Epithelial cell of prostate (primary cell): ENCODE results near the gene OXCT1.

Experiments used
- DNase-seq: peaks from one replicate; pipeline ENCODE4 v3.0.0-alpha.2; 2011; ENCODE audit warnings: low read depth, low spot score
- H3K27ac ChIP-seq: fragments of 450-650 bp; 2 replicates; pipeline ENCODE4 v1.5.1; 2017; ENCODE audit warnings: mild to moderate bottlenecking

The OXCT1 gene

DNA sequence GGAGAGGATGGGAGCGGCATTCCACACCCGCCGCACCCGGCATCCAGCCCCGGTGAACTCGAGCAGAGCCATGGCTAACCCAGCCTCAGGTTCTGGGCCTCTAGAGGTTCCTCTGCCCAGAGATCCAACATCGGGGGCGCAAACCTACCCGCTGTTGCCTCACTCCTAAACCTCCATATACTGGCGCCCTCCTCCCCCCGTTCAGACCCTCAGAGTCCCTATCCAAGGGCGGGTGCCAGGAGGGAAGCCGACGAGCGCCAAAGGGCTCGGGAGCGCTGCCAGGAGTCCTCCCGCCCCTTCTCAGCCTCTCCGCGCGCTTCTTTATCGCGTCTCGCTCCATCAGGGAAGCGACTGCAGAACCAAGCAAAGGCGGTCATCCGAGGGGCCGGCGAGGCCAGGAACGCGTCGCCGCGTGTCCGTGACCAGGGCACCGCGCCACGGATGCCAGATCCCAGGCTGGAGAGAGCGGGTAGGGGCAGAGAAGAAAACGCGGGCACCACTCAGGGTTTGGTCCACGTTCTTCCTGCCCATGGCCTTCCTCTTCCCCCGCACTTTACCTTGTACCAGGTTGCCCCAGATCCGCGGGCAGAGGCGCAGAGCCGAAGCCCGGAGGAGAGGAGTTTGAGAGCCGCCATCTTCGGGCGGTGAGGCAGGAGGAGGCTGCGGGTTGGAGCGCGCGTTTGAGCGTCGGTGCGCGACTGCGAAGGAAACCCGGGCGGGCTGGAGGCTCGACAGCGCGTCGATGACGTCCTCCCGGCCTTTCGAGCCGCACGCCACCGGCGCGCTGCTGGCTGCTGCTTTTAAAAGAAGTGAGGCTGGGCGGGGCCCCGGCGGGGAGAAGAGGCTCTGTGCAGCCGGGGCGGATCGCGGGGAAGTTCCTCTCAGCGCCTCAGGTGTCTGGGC is at the start of gene OXCT1:
Gene OXCT1 (minus strand): TSS at position 702 of the 903 bp plus-strand sequence. CDS start 67 bp downstream, at position 635.
- DNase-seq = peak; percentile 33
- H3K27ac ChIP-seq = peak within 1 kb of the TSS; percentile 64

- DNase-seq = no peak
- H3K27ac ChIP-seq = no peak overlapping the region
These were observed 47.9 kb upstream of the OXCT1 start for GRCh38 chr5:41918105-41918504.

- no peak for DNase-seq
- H3K27ac ChIP-seq = peak overlapping the region; percentile 27
These were observed 38.3 kb upstream of the OXCT1 start for GRCh38 chr5:41908374-41909079.

GRCh38 chr5:41906151-41906550 is 35.9 kb upstream of the OXCT1 start:
- H3K27ac ChIP-seq = no peak overlapping the region
- DNase-seq = no peak

DNA sequence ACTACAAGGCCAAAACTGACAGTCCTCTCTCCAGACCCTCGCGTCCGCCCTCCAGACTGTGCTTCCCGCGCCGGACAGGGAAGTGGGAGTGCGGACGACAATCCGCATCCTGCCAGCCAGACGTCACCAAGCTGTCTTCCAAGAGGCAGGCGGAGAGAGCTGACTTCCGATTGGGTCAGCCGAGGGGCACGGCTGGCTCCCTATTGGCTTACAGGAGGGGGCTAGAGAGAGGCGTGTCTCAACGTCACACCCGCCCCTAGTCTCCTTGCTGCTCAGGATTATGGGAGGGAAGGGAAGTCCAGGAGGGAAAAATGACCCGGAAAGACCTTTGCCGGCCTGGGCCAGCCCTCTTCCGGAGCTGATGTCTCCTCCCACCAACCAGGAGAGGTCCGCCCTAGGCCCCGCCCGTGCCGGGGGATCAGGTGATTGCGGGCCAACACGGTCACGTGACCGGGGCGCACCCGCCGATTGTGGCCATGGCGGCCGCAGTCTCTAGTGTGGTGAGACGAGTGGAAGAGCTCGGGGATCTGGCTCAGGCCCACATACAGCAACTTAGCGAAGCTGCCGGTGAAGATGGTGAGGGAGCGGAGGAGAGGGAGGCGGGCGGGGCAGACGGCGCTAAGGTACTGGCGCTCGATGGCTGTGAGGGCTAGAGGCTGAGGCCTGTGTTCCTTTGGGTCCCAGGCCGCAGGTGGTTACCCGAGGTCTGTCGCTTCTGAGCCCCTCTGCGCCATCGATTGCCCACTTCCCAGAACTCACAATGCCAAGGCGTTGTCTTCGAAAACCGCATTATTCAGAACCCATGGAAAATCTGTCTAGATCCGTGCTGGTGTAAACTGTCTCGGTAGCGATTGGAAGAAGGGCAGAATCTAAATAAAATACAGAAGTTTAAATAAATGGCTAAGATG is 33.9 kb upstream of the OXCT1 start, which contains the start of gene RIMOC1:
Gene RIMOC1 (plus strand): TSS at position 453 of the 908 bp plus-strand sequence. CDS start 24 bp downstream, at position 477.
- DNase-seq = peak; percentile 99
- H3K27ac ChIP-seq = peak within 1 kb of the TSS; percentile 73

- peak overlapping the region; percentile 73 for H3K27ac ChIP-seq
- no peak for DNase-seq
These were observed 33.2 kb upstream of the OXCT1 start for GRCh38 chr5:41903382-41903891.

GRCh38 chr5:41896230-41896629 is 26.0 kb upstream of the OXCT1 start:
- H3K27ac ChIP-seq = no peak overlapping the region
- no peak for DNase-seq

GRCh38 chr5:41893074-41893851 is 23.0 kb upstream of the OXCT1 start:
- DNase-seq = no peak
- no peak overlapping the region for H3K27ac ChIP-seq

DNA sequence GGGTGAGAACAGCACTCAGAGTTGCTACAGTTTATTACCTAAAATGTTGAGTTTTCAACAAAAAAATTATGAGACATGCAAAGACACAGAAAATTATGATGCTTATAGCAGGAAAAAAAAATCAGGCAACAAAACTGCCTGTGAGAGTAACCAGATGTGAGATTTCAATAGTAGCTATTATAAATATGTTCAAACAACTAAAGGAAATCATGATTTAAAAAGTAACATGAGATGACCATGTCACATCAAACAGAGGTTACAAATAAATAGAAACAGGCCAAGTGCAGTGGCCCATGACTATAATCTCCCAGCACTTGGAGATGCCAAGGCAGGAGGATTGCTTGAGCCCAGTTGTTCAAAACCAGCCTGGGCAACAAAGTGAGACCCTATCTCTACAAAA is 21.8 kb upstream of the OXCT1 start:
- no peak overlapping the region for H3K27ac ChIP-seq
- no peak for DNase-seq

GRCh38 chr5:41891066-41891707 is 21.0 kb upstream of the OXCT1 start:
- H3K27ac ChIP-seq = no peak overlapping the region
- no peak for DNase-seq

DNA sequence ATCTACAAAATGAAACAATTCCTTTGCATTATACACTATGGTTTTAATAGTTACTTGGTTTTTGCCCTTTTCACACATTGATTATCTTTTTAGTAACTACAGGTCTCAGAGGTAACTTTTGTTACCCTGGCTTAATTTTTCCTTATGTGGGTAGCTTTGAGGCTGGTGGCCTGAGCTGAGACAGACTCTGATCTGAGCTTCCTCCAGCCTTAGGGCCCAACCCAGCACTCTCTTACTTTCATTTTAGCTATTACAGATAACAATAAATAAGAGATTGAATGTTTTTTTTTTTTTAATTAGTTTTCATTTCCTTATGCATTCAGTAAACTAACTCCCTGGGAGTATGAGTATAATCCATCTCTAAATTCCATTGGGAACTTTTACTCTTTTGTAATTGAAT is 15.1 kb upstream of the OXCT1 start:
- no peak for DNase-seq
- no peak overlapping the region for H3K27ac ChIP-seq

- no peak overlapping the region for H3K27ac ChIP-seq
- no peak for DNase-seq
These were observed 13.7 kb upstream of the OXCT1 start for GRCh38 chr5:41883936-41884335.

DNA sequence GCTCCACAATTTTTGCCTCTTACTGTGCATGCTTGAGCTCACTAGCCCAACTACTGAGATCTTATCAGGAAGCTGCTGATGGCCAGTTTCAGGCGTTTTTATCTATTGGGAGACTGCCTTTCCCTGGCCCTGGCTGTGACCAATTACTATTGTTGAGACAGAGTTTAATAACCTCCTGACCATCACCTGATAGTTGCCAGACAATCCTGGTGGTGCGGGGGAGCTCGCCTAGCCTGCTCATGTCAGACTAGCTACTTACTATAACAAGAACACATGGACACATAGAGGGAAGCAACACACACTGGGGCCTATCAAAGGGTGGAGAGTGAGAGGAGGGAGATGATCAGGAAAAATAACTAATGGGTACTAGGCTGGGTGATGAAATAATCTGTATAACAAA is 13.0 kb upstream of the OXCT1 start:
- no peak for DNase-seq
- H3K27ac ChIP-seq = no peak overlapping the region

DNA sequence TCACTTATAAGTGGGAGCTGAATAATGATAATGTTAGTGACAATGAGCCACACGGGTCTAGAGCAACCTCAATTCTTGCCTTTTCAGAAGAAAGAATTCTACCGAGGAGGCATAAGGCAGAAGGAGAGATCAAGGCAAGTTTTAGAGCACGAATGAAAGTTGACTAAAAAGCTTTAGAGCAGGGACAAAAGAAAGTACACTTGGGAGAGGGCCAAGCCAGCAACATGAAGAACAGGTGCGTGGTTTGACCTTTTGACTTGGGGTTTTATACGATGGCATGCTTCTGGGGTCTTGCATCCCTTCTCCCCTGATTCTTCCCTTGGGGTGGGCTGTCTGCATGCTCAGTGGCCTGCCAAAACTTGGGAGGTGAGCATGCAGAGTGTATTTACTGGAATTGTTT is 12.5 kb upstream of the OXCT1 start:
- no peak for DNase-seq
- H3K27ac ChIP-seq = no peak overlapping the region

DNA sequence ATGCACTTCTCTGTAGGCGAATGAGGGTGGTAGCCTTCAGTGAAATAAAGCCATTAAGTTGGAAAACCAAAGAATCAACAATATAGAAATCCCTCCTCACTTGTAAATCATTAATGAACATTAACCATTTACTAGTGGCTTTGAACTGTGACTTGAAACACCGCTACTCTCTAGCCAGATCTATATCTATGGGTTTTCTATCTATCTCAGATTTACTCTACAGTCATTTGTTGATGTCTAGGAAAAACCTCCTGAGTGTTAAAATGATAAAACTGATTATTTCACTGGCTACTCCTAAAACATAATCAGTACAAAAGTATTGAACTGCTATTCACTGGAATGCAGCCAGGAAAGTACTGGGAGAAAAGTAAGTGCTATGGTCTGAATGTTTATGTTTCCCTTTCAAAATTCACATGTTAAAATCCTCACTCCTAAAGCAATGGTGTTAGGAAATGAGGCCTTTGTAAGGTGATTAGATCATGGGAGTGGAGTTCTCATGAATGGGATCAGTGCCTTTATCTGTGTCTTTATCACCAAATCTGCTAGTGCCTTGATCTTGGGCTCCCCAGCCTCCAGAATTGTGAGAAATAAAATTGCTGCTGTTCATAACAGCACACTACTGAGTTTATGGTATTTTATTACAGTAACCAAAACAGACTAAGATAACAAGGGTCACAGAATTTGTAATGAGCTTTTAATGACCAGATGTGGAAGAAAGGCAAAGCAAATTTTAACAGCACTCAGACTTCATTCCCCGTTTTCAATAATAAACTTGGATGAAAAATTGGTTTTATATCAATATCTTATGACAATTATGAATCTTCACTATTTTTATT is 8.6 kb upstream of the OXCT1 start:
- no peak overlapping the region for H3K27ac ChIP-seq
- DNase-seq = no peak

DNA sequence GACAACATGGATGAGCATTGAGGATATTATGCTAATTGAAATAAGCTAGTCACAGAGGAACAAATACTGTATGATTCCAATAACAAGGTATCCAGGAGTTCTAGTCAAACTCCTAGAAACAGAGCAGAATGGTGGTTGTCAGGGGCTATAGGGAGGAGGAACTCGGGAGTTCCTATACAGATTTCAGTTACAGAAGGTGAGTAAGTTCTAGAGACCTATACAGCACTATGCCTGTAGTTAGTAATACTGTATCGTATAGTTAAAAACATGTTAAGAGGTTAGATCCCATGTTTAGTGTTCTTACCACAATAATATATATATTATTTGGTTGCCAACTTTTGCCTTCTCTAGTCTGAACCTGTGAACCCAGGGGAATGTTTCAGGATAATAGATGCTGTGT is 7.9 kb upstream of the OXCT1 start:
- no peak overlapping the region for H3K27ac ChIP-seq
- no peak for DNase-seq

- no peak for DNase-seq
- H3K27ac ChIP-seq = no peak overlapping the region
These were observed 7.2 kb upstream of the OXCT1 start for GRCh38 chr5:41877408-41877807.

DNA sequence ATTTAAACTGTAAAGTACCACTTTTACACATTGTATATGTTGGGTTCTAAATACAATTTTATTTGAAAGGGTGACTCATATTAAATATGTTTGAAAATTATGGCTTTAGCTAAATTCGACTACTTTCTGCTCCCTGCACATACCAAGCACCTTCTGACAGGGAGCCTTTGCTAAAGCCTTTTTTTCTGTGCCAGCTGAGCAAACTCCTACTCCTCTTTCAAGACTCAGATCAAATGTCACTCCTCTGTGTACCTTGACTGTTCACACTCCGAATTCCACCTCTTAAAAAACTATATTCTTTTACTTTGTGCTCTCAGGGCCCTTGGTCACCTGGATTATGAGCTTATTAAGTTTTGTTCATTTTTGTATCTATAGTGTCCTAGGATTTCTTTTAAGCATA is 6.5 kb upstream of the OXCT1 start:
- DNase-seq = no peak
- no peak overlapping the region for H3K27ac ChIP-seq
